SU-DHL-6 (cell line): Measurements from ENCODE around the gene SAE1.

ENCODE experiments used
- H2AFZ ChIP-seq: fragments of 200-600 bp; sonication (generic); 2 replicates; pipeline ENCODE4 v1.6.1; 2014; ENCODE audit warnings: low read depth, mild to moderate bottlenecking, moderate library complexity, mixed read lengths, antibody characterized with exemption, low read length; ENCODE audit not compliant: severe bottlenecking
- H3F3A ChIP-seq: fragments of 200-600 bp; shearing (Covaris generic); 2 replicates; pipeline ENCODE4 v1.6.0; 2016; ENCODE audit warnings: antibody characterized with exemption, mild to moderate bottlenecking; ENCODE audit not compliant: insufficient read depth
- H3K27ac ChIP-seq: fragments of 200-600 bp; sonication (generic); 2 replicates; pipeline ENCODE4 v1.5.1; 2016; ENCODE audit warnings: low read depth, mild to moderate bottlenecking, low read length, moderate library complexity, mixed read lengths
- H3K27me3 ChIP-seq: fragments of 200-600 bp; sonication (generic), shearing (Covaris generic); 2 replicates; pipeline ENCODE4 v1.6.0; 2014; ENCODE audit warnings: mild to moderate bottlenecking, low read length
- H3K36me3 ChIP-seq: fragments of 200-600 bp; sonication (generic); 2 replicates; pipeline ENCODE4 v1.6.1; 2014; ENCODE audit warnings: mild to moderate bottlenecking, low read length, mixed read lengths
- H3K4me2 ChIP-seq: fragments of 300-600, 200-600 bp; shearing (Covaris generic), sonication (generic); 2 replicates; pipeline ENCODE4 v1.6.0; 2014; ENCODE audit warnings: low read length, low read depth, mild to moderate bottlenecking; ENCODE audit not compliant: poor library complexity, severe bottlenecking
- H3K4me3 ChIP-seq: fragments of 200-600 bp; sonication (generic); 2 replicates; pipeline ENCODE4 v1.5.1; 2014; ENCODE audit warnings: antibody characterized with exemption, low read length, mild to moderate bottlenecking, mixed read lengths; ENCODE audit not compliant: insufficient read depth, poor library complexity, severe bottlenecking
- H3K79me2 ChIP-seq: fragments of 200-600 bp; sonication (generic); 2 replicates; pipeline ENCODE4 v1.6.1; 2014; ENCODE audit warnings: mild to moderate bottlenecking, low read length, moderate library complexity; ENCODE audit not compliant: insufficient read depth
- H3K9ac ChIP-seq: fragments of 200-600 bp; sonication (generic); 2 replicates; pipeline ENCODE4 v1.7.0; 2014; ENCODE audit warnings: mild to moderate bottlenecking, low read length
- H3K9me2 ChIP-seq: fragments of 200-600 bp; sonication (generic); replicated peaks from 2 replicates; pipeline ENCODE4 v1.6.1; 2014; ENCODE audit warnings: low read length; ENCODE audit not compliant: insufficient read depth
- H3K9me3 ChIP-seq: fragments of 200-600 bp; sonication (generic); 2 replicates; pipeline ENCODE4 v1.6.1; 2014; ENCODE audit warnings: low read length, mixed read lengths; ENCODE audit not compliant: insufficient read depth
- H4K20me1 ChIP-seq: fragments of 200-600 bp; sonication (generic); 2 replicates; pipeline ENCODE4 v1.6.1; 2014; ENCODE audit warnings: low read depth, mild to moderate bottlenecking, antibody characterized with exemption, low read length, moderate library complexity, mixed read lengths
- CTCF ChIP-seq: fragments of 200-600 bp; sonication (generic); IDR thresholded peaks from one replicate; pipeline ENCODE4 v1.5.1; 2017; ENCODE audit warnings: antibody characterized with exemption, mild to moderate bottlenecking, low read length, moderate library complexity; ENCODE audit not compliant: insufficient read depth, poor library complexity, severe bottlenecking
- EZH2phosphoT487 ChIP-seq: fragments of 200-600 bp; sonication (generic), shearing (Covaris generic); conservative IDR thresholded peaks from 2 replicates; pipeline ENCODE4 v1.6.1; 2018; ENCODE audit warnings: mild to moderate bottlenecking, antibody characterized with exemption, low read length, moderate library complexity, mixed read lengths

The SAE1 gene

GRCh38 chr19:47231215-47232054 lies 100.8 kb downstream of the SAE1 start:
- H3K79me2 ChIP-seq = no peaks in the 10 kb centered on the region
- peak overlapping the region; percentile 84 for H2AFZ ChIP-seq

DNA sequence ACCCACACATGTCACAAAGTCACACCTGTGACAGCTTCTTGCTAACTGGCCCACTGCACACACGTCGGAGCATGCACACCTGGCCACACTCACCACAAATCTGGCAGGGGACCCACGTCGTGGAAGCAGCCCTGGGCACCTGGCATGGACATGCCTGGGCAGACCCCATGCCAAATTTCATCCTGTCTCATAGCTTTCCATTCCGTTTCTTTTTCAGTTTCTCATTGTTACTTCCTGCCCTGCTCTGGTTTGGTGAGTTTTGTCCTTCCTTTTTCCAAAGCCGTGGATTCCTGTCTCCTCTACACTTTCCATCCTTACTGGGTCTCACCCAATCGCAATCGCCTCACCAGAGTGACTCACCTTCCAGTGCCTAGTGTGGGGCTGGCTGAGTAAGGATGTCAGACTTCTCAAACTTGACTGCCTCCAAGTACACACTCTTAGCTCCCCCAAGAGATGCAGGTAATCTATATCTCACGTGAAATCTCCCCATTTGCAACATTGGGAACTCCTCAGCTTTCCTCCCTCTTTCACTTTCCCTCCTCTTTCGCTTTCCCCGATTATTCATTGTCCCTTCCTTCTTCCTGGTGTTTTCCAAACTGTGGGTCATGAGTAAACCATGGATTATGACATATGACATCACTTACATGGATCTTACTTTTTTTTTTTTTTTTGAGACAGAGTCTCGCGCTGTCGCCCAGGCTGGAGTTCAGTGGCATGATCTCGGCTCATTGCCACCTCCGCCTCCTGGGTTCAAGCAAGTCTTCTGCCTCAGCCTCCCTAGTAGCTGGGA lies 102.0 kb downstream of the SAE1 start:
- H3K36me3 ChIP-seq = no peaks in the 10 kb centered on the region
- no peaks in the 10 kb centered on the region for H4K20me1 ChIP-seq
- peak overlapping the region; percentile 30; the same call in 1 of the 2 replicates for H3K27ac ChIP-seq
- H3K4me2 ChIP-seq = no peak overlapping the region
- peaks cover 5% of the 10 kb centered on the region; the same call in 1 of the 2 replicates for H3F3A ChIP-seq
- TF ChIP-seq CTCF (no peak), EZH2phosphoT487 (no peak)
- no peak overlapping the region for H2AFZ ChIP-seq
- H3K9ac ChIP-seq = peak overlapping the region; percentile 10; the same call in 1 of the 2 replicates
- H3K9me2 ChIP-seq = no peaks in the 10 kb centered on the region
- H3K79me2 ChIP-seq = no peaks in the 10 kb centered on the region
- H3K4me3 ChIP-seq = no peak overlapping the region
- no peaks in the 10 kb centered on the region for H3K27me3 ChIP-seq
- H3K9me3 ChIP-seq = no peaks in the 10 kb centered on the region

More at GRCh38 chr19:47231215-47232054, 100.8 kb downstream of the SAE1 start:
- no peaks in the 10 kb centered on the region for H3K9me2 ChIP-seq
- H4K20me1 ChIP-seq = no peaks in the 10 kb centered on the region
- H3K36me3 ChIP-seq = no peaks in the 10 kb centered on the region
- peak overlapping the region; percentile 43; the same call in 1 of the 2 replicates for H3K27ac ChIP-seq
- no peak for TF ChIP-seq EZH2phosphoT487
- TF ChIP-seq CTCF = no peak
- peaks cover 5% of the 10 kb centered on the region; the same call in 1 of the 2 replicates for H3F3A ChIP-seq
- peak overlapping the region; percentile 49 for H3K4me3 ChIP-seq
- H3K9ac ChIP-seq = peak overlapping the region; percentile 63
- H3K9me3 ChIP-seq = no peaks in the 10 kb centered on the region
- H3K4me2 ChIP-seq = peak overlapping the region; percentile 70
- H3K27me3 ChIP-seq = no peaks in the 10 kb centered on the region

DNA sequence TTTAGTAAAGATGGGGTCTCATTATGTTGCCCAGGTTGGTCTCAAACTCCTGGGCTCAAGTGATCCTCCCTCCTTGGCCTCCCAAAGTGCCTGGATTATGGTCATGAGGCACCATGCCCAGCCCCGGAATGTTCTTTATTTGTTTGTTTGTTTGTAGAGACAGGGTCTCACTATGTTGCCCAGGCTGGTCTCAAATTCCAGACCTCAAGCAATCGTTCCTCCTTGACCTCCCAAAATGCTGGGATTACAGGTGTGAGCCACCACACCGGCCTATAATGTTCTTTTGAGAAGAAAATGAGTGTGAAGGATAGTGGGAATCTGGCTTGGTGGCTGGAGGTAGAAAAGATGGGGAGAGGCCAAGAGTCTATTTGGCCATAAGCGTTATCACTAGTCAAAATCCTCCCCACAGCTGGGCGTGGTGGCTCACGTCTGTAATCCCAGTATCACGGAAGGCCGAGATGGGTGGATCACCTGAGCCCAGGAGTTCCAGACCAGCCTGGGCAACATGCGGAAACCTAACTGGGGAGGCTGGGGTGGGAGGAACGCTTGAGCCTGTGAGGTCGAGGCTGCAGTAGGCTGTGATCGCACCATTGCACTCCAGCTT lies 105.5 kb downstream of the SAE1 start:
- TF ChIP-seq CTCF (no peak), EZH2phosphoT487 (no peak)
- no peaks in the 10 kb centered on the region for H3K36me3 ChIP-seq
- H3K27me3 ChIP-seq = no peaks in the 10 kb centered on the region
- no peaks in the 10 kb centered on the region for H3K79me2 ChIP-seq
- H3K9ac ChIP-seq = no peak overlapping the region
- H4K20me1 ChIP-seq = no peaks in the 10 kb centered on the region
- H3K27ac ChIP-seq = no peak overlapping the region
- no peak overlapping the region for H3K4me2 ChIP-seq
- H3F3A ChIP-seq = peaks cover 4% of the 10 kb centered on the region; the same call in 1 of the 2 replicates
- H3K4me3 ChIP-seq = no peak overlapping the region
- no peak overlapping the region for H2AFZ ChIP-seq
- H3K9me3 ChIP-seq = no peaks in the 10 kb centered on the region
- H3K9me2 ChIP-seq = no peaks in the 10 kb centered on the region
